GM18907 (cell line): Measurements from ENCODE around the gene LGMN.
"Not testable (repeated sequence)": the region's sequence is repeated elsewhere in the genome, so short reads cannot be mapped to it uniquely, and the experiment has no call there.

Experiments used
- ATAC-seq: cut with Tn5 transposase; IDR thresholded peaks from one replicate; pipeline ENCODE4 v1.9.1; 2021; ENCODE audit warnings: mild to moderate bottlenecking, moderate library complexity; ENCODE audit not compliant: unreplicated experiment

LGMN gene

GRCh38 chr14:92748259-92749016 is at the start of gene LGMN:
LGMN (minus strand) TSS chr14:92748627; CDS start chr14:92732786, 15,841 bp downstream.
- peak; percentile 75 for ATAC-seq

DNA sequence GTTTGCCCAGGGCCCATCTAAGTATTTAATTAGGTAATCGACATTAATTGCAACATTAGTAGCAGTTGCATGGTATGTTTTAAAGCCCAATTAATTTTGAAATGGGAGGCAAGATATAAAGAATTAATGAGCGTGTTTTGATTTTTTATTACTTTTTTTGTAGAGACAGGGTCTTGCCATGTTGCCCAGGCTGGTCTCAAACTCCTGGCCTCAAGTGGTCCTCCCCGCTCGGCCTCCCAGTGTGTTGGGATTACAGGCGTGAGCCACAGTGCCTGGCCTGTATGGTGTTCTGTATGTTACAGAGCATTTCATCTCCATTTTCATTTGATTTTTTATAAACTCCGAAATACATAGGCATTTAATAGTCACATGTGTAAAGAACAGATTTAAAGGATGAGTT is 46.5 kb upstream of the LGMN start:
- ATAC-seq: no peak

DNA sequence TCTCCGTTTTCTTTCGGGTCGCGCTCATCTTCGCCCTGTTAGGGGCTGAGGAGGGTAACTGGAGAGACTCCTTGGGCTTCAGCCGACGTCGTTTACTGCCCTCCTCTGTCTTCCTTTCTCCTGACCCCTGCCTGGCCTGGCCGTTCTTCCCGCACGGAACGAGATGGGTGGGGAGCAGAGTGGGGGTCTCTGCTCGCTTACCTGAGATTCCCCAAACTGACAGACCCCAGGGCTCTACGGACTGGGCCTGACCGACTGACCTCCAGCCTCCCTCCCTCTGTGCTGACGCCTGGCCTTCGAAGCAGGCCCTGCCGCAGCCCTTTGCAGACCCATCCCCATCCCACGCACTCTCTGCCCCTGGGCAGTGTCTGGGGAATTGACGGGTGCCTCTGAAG is 46.1 kb upstream of the LGMN start:
- ATAC-seq: no peak

DNA sequence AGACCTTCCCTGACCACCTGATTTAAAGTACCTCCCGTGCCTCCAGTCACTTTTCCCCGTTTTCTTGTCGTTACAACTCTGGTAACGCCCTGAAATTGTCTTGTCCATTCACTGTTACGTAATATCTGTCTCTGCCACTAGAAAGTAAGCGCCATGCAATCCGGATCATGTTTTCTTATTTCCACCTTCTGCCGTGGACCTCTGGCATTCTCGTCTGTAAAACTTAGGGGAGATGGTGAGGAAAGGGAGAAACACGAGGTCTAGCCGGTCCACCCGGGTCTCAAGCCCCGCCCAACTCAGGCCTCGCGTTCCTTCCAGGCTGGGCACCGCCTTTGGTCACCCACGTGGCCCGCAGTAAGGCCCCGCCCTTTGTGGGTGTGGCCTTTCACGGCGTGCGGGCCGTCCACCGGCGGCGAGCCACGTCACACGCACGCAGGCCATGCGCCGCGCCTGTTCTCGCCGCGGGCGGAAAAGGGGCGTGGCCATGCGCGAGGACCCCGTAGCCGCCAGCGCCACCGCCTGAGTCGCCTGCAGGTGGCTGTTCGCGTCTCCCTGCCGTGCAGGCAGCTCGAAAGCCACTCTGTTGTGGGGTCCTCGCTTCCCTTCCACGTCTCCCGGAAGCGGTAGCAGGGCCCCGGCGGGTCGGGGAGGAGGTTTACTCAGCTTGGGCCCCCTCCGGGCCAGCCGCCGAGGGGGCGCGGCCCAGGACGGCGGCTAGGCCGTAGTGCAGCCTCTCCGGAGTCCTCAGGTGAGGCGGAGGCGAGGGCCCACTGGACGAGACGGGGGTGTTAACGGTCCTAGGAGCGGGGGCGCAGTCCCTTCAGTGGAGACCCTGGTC is 45.5 kb upstream of the LGMN start, which contains the start of gene GOLGA5:
GOLGA5 (plus strand) TSS at position 597 of the 838 bp plus-strand sequence. CDS start 3,133 bp downstream, outside the sequence.
- ATAC-seq: peak; percentile 95

- no peak for ATAC-seq
These were observed 44.5 kb upstream of the LGMN start for GRCh38 chr14:92792885-92793284.

DNA sequence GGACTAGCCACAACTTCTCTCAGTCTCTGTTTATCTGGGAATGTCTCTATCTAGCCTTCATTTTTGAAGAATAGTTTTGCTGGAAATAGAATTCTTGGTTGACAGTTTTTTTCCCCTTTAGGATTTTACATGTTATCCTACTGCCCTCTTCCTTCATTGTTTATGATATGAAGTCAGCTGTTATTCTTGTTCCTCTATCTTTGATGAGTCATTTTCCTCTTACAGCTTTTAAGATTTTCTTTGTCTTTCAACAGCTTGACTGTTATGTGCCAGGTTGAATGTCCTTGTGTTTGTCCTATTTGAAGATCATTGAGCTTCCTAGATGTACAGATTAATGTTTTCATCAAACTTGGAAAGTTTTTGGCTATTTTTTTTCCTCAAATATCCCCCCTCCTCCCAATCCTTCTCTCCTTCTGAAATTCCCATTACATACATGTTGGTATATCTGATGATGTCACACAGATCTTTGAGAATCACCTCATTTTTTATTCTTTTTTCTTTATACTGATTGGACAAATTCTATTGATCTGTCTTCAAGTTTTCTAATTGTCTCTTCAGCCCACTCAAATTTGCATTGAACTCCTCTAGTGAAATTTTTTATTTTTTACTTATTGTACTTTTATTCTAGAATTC is 41.1 kb upstream of the LGMN start:
- no peak for ATAC-seq

GRCh38 chr14:92787554-92787953 is 39.1 kb upstream of the LGMN start:
- ATAC-seq: no peak

DNA sequence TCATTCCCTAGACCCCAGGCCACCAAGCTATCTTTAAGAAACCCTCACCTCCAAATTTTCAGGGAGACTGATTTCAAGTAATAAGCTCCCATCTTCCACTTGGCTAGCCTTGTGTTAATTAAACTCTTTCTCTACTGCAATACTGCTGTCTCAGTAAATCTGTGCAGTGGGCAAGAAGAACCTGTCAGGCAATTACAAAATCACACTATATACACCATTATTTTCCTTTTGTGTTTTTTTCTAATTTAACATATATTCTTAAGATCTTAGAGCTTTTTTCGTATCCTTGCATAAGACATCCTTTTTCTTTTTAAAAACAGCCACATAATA is 38.0 kb upstream of the LGMN start:
- ATAC-seq: no peak

DNA sequence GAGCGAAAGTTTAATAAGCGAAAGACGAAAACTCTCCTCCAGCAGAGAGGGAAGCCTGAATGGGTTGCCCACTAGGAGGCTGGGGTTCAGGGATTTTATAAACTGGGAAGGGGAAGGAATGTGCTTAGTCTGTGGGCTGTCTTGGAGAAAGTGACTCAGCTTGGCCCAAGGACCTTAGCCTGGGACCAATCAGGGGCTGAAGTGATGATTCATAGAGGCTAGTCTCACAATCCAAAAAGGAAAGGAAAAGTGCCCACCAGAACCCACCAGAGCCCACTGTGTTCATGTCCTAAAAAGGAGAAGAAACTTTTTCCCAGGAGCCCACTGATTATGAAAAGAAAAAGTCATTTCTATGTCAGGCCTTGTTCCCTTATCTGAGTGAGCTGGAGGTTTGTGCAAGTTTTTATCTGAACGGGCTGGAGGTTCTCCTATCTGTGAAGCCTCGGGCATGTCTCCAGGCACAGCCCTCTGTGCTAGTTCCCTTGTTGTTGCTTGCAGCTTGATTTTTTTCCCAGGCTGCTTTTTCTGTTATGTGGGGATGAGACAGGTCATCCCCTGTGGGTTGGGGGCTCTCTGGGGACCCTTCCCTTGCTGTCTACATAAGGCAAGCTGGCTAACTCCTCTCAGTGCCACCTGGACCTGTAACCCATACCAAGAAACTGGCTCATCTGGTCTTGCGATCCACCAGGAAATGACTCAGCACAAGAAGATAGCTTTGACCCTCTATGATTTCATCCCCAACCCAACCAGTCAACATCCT is 37.4 kb upstream of the LGMN start:
- no peak for ATAC-seq

GRCh38 chr14:92783813-92784431 is 35.5 kb upstream of the LGMN start:
- peak; percentile 43 for ATAC-seq

- ATAC-seq: no peak
These were observed 32.9 kb upstream of the LGMN start for GRCh38 chr14:92781350-92781749.

DNA sequence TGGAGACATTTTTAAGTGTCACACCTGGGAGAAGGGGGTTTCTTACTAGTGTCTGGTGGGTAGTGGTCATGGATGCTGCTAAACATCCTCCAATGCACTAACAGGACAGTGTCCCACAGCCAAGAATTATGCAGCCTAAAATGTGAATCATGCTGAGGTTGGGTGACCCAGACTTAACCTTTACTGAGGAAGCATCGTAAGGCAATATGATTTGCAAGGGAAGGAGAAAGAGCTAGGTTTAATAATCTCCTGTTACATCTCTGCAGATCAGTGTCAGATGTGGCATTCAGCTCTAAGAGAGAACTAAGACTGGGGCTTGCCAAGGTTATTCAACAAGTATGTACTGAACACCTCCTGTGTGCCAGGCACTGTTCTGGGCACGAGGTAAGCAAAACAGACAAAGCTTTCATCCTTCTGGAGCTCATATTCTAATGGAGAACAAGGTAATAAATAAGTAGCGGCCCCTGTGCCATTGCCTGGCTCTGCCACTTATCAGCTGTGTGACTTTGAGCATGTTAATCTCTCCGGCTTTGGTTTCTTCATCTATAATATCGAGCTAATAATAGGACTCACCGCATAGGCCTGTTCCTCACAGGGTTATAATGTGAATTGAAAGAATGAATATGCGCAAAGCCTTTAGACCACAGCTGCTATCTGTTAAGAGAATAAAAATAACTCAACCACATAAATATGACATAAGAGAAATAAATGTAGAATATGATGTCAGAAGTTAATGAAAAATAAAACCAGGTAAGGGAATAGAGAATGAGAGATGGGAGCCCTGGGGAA is 32.2 kb upstream of the LGMN start:
- ATAC-seq: no peak

DNA sequence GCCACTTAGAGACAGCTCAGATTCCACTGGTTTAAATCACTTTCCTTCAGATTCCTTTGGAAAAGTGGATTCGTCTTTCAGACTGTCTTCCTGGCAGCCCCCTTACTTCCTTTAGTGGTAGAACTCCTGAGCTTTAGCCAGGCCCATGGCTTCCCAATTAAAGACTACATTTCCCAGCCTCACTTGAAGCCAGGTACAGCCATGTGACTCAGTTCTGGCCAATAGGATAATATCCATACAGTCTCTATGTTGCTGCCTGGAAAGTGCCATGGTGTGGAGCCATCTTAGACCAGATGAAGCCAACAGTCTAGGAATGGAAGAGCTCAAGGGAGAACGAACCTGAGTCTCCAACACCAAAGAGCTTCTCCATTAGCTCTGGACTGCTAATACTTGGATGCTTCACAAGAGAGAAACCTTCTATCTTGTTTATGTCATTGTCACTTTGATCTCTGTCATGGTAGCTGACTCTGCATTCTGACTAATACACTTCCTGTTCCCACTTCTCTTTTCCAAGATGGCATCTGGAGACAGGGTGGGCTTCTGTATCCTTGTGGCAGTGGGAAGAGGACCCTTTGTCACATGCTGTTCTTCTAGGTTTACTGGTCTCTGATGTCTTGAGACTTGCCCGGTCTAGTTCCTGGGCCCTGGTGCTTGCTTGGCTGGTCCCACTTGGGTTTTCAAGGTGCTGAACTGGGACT is 30.6 kb upstream of the LGMN start:
- ATAC-seq: not testable (repeated sequence)

DNA sequence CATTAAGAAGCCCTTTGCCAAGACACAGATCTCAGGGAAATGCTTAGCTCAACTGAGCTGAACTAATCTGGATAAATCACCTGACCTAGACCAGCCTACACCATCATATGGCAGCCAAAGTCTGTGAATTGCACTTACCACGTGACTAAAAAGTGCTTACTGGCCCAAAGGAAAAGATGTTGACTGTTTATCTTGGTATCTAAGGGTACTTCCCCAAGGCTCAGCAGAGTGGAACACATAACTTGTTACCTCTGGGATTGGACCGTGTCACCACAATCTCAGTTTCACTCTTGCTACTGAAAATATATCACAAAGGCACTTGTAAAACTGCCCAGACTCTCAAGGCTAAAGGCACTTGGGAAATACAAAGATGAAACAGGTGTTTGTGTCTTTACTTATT is 26.9 kb upstream of the LGMN start:
- peak; percentile 91 for ATAC-seq

DNA sequence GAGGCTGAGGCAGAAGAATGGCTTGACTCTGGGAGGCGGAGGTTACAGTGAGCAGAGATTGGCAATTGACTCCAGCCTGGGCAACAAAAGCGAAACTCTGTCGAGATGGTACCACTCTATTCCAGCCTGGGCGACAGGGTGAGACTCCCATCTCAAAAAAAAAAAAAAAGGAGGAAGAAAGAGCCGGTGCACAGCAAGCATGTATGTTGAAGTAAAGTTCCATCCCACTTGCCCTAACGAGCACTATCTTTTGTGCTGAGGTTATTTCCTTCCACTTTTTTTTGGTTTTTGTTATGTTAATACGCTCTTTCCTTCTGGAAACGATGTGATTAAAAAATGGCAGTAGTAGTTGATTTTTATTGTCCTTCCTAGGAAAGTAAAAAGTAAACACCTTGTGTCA is 26.1 kb upstream of the LGMN start:
- no peak for ATAC-seq

- no peak for ATAC-seq
These were observed 22.1 kb upstream of the LGMN start for GRCh38 chr14:92770484-92770883.

- no peak for ATAC-seq
These were observed 20.4 kb upstream of the LGMN start for GRCh38 chr14:92768795-92769194.

DNA sequence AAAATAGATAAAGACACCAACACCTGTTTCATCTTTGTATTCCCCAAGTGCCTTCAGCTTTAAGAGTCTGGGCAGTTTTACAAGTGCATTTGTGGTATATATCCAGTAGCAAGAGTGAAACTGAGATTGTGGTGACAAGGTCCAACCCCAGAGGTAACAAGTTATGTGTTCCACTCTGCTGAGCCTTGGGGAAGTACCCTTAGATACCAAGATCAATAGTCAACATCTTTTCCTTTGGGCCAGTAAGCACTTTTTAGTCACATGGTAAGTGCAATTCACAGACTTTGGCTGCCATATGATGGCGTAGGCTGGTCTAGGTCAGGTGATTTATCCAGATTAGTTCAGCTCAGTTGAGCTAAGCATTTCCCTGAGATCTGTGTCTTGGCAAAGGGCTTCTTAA is 19.8 kb upstream of the LGMN start:
- peak; percentile 95 for ATAC-seq
